CD1c-positive myeloid dendritic cell (primary cell): ENCODE data around the gene ABO.
"Not testable (repeated sequence)": the region's sequence is repeated elsewhere in the genome, so short reads cannot be mapped to it uniquely, and the experiment has no call there.

ENCODE experiments used
- DNase-seq: peaks from one replicate; pipeline ENCODE4 v3.0.0-alpha.2; 2016; ENCODE audit errors: extremely low spot score

Gene ABO

DNA sequence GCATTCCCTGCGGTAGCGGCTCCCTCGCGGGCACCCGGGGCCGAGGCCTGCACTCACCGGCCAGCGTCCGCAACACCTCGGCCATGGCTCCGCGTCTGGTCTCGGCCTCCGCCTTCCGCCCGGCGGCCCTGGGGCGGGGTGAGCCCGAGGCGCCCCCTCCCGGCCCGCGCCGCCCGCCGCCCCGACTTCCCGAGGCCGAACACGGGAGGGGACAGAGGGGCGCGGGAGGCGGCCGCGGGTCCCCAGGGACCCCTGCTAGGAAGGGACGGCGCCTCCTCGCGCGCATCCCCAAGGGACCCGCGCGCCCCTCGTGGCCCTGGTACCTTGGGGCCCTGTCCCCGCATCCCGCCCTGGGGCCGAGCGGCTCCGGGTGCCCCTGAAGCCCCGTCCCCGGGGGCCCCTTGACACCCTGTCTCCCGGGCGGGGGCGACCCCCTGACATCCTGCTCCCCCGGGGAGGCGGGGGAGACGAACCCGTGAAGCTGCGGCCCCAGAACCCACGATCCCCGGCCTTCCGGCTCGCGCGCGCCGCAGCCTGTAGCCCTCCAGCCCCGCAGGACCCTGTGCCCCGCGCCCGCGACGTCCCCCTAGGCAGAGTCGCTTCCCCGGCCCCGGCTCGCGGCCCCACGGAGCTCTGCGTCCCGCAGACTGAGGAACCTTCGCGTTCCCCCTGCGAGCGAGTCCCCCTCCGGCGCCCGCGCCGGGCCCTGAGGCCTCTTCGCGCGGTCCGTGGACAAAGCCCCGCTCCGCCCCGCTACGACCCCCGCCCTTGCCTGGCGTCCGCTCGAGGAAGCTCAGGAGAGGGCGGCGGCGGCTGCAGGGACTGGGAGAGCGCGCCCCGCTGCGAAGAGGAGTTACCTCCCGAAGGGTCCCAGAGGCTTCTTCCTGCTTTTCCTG is at the start of gene ABO:
ABO (minus strand) TSS at position 97 of the 896 bp plus-strand sequence.
- no peak for DNase-seq

DNA sequence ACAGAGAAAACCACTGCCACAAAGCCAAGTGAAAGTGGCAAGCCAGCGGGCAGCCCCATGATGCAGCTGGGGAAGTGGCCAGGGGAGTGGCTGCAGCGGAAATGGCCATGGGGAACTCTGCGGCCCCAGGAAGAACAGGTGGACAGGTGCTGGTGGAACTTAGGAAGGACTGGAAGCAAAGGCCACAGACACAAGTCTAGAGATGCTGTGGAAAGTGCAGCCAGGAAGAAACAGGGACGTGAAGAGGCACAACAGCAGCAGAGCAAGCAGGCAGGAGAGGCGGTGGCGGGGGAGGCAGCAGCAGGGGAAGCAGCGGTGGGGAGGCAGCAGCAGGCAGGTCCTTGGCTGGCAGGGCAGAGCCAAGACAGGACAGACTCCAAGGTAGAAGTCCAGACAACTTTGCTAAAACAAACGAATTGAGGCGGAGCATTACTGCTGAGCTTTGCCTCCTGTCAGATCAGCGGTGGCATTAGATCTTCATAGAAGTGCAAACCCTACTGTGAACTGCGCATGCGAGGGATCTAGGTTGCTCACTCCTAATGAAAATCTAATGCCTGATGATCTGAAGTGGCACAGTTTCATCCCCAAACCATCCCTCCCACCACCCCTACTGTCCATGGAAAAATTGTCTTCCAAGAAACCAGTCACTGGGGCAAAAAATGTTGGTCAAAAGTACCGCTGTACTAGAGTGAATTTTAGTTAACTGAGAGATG is 49.1 kb upstream of the ABO start:
- DNase-seq = no peak

DNA sequence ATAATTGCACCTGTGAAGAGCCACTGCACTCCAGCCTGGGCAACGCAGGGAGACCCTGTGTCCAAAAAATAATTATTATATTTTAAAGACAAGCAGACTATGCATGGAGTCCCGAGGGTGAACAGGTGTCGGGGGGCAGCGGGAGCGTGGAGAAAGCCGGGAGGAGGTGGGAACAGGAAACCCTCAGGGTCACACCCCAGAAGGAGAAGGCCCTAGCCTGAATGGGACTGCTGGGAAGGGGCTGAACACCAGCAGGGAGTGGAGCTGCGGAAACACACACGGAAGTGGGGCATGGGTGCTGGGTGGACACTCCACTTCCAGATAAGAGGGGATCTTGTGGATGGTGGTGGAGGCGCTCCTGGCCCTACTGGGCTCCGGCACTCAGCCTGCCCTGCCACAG is 48.2 kb upstream of the ABO start:
- no peak for DNase-seq

DNA sequence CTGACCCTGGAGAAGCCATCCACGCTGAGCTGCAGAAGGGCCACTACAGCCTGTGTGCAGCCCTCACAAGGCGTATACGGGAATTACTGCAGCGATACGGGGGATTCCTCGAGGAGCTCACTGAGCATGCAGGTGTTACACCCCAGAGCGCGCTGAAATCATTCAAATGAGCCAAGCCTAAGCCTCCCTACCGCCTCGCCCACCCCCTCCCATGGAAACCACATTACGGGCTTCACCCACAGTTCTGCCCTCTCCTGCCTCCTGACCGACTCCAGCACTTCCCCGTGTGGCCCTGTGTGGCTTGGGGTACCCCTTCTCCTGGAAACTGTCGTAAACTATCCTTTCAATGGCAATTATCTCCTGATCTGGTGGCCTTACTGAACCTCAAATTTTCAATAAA is 47.7 kb upstream of the ABO start:
- DNase-seq = no peak

DNA sequence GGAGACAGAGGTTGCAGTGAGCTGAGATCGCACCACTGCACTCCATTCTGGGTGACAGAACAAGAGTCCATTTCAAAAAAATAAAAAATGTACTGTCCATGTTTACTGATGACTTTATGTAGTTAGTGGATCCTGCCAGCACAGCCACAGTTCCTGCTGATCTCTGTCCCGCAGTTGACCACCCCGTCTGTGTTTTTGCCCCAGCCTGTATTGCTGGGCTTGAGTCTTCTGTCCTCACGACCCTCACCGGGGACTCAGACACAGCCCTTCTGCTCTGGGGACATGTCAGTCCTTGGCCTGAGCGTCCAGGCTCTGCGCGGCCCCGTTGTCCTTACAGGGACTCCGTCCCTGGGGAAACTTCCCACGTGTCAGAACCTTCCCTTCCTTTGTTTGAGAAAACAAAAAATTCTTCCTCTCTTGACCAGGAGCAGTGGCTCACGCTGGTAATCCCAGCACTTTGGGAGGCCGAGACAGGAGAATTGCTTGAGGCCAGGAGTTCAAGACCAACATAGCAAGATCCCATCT is 46.5 kb upstream of the ABO start:
- DNase-seq = no peak

DNA sequence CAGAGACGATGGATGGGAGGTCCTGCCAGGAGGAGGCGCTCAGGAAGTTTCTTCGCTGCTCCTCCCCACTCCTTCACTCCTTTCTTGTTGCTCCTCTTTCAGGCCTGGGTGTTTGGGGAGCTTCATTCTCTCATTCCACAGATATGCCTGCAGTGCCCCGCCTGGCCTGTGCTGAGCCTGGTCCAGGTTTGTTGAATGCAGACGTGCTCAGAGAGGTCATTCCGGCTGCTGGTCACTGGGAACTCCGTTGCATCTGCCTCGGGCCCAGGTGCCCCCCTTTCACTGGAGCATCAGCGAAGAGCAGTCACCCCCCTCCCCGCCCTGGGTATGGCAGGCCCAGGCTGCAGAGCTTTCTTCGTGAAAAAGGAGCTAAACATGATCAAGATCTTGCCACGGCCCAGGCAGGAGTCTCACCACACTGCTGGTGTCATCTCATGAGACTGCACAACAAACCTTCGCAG is 45.5 kb upstream of the ABO start:
- no peak for DNase-seq

DNA sequence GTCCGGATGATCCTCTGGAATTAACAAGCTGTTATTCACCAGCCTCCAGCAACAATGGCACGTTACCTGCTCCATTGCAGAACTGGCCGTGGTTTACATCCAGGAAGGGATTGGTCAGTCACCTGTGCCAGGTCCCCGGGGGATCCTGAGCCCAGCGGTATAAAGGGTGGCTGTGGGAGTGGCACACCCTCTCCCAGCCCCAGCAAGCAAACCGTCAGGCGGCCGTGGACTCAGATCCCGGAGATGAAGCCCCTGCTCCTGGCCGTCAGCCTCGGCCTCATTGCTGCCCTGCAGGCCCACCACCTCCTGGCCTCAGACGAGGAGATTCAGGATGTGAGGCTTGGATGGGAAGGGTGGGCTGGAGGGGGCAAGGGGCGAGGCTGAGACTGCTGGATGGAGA is 42.5 kb upstream of the ABO start:
- not testable (repeated sequence) for DNase-seq

DNA sequence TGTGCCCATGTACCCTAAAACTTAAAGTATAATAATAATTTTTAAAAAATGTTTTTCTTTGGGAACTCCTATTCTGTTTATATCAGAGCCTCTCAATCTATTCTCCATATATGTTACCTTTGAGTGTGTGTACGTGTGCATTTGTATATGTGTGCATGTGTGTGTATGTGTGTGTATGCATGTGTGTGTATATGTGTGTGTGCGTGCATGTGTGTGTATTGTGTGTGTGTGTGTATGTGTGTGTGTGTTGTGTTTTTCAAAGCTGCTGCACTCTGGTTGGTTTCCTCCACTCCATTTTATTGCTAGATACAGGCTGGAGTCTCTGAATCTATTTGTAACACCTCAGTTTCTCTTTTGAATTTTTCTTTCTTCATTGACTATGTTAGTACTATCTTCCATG is 41.0 kb upstream of the ABO start:
- DNase-seq = no peak

DNA sequence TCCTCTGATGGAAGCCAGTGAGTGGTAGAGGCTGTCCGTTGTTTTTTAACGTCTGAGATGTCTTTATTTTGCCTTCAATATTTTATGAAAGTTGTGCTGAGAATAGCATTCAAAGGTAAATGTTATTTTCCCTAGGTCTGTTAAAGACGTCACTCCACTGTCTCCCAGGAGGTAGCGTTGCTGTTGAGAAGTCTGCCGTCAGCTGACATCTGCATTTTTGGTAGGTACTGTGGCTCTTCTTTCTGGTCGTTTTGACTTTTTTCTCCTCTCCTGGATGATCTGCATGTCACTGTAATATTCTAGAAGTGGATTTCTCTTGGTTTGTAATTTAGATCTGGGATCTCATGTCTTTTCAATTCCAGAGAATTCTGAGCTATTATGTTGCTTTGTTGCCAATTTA is 34.6 kb upstream of the ABO start:
- no peak for DNase-seq

DNA sequence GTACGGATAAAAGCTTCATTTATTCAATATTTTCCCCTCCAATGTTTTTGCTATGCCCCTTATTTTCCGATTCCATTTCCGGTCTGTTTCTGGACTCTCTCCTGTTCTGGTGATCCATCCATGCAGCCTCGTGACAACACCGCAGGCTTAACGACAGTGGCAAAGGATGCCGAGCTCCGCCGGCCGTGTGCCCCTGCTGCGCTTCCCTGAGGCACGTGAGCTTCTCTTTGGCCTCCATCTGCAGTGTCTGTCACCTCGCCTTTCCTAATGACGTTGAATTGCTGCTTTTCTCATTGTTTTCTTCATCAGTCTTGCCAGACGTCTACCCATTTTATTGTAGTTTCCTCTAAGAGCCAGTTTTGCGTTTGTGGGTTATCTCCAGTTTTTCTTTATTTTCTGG is 32.3 kb upstream of the ABO start:
- DNase-seq = no peak

DNA sequence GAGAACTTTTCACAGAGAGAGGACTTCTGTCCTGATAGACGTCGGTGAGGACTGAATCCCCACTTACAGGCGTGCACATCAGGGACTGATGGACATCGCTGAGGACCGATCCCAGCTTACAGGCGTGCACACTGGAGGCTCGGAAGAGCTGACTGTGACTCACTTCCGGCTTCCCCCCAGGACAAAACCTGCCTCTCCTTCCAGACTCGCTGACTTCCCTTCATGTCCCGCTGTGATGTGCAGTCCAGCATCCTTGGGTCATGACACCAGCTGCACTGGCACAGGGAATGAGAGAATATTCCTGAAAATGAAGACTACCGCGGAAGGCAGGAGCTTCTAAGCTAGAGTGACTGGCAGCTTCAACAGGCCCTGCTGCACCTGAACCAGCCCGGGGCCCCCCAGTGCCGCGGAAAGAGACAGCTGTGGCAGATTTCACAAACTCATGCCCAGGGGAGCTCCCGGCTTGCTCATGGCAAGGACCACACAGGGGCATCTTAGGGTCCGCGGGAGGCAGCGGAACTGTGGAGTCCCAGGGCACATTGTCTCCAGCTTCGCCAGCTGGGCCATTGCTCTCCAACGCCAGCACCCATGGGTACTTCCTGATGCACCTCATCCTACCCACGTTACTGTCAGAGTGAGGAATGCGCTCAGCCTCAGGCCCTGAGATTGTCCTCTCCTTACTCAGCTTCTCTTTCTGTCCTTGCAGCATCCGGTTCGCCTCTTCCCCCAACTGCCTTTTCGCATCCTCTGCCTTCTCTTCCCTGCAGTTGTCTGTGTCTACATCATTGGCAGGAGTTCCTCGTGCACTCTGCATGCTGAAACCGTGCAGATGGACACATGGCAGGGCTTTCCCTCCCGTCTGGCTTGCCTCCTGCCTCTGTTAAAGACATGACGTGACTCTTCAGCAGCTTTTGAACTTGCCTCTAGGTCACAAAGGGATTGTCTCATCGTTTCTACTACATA is 31.5 kb upstream of the ABO start:
- no peak for DNase-seq

DNA sequence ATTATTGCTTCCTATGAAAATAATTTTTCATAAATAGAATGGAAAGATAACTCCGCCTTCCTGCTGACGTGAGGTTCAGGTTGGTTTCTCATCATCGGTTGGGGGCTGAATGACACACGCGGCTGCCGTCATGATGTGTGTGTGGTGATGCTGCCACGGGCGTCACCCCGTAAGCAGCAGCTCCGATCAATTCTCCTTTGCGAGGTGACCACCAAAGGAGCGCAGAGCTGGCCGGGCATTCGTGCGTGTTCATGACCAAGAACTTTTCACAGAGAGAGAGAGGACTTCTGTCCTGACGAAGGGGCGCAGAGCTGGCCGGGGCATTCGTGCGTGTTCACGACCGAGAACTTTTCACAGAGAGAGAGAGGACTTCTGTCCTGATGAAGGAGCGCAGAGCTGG is 30.7 kb upstream of the ABO start:
- DNase-seq = no peak

DNA sequence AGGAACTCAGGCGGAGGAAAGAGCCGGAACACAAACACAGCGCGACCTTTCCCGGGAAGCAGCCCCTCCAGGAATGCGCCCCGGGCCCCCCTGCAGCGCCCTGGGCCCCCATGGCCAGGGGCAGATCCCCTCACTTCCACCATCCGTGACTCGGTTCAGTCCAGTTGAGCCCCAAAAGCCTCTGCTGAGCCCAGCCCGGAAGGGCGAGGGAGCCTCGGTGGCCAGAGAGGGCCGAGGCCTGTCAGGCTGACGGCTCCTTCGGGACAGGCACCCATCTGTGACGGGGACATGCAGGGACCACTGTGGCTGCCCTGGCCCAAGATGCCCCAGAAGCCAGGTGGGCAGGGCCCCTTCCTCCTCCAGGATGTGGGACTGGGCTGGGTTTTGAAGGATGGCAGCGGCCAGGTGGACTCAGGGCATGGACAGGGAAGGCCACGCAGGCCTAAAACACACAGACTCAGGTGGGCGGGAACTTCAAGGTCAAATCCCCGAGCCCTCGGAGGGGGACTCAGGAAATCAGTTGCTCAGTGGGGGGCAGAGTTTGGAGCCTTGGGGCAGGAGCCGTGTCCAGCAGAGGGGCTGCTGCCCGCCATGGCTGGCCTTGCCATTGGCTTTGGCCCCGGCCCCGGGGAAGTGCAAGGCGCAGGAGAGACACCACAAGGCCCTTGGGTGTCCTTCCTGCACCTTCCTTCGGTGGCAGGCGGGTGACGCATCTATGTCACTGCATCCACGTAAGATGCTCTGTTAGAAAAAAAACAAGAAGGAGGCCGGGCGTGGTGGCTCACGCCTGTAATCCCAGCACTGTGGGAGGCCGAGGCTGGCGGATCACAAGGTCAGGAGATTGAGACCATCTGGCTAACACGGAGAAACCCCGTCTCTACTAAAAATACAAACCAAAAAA is 29.7 kb upstream of the ABO start:
- no peak for DNase-seq

DNA sequence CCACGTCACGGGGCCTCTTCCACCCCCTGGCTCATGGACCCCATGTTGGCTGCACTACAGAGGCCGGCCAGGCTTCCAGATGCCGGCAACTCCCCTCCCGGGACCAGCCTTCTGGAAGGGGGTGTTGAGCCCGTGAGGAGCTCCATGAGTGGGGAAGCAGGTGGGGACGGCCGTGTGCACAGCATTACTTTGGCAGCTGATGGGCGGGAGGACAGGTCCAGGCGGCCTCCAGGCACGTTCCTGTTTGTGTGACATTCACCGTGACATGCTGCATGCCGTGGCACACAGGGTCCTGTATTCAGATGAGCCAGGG is 29.1 kb upstream of the ABO start:
- no peak for DNase-seq

DNA sequence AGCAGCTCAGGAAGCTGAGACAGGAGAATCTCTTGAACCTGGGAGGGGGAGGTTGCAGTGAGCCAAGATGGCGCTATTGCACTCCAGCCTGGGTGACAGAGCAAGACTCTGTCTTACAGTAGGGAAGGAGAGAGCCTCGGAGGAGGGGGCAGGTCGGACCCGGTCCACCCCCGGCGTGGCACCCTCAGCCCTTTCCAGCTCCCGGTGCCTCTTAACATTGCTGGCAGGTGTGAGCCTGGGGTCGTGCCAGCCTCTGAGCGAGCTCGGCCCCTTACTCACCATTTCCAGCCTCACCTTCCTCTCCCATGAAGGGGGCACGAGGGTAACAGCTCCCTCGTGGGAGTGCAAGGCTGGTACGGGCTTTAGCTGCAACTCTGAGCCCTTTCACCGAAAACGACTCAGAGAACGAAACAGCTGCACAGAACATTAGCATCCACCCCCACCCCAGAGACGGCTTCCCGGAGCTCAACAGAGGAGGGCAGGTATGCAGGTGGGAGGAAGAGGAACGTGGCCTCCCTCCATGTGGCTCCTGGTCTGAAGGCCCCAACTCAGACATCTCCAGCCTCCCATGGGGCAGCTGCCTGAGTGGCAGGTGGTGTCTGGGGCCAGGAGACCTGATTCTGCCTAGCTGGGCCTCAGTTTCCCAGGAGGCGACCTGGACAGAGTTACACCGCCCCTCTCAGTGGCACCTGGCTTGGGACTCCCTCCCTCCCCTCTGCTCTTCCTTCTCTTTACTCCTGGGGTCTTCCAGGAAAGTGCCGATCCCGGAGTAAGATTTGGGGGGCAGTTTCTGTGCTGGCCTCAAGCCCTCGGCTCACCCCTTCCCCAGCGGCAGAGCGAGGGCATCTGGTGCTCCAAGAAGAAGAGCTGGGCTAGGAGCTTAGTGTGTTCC is 28.5 kb upstream of the ABO start:
- no peak for DNase-seq

DNA sequence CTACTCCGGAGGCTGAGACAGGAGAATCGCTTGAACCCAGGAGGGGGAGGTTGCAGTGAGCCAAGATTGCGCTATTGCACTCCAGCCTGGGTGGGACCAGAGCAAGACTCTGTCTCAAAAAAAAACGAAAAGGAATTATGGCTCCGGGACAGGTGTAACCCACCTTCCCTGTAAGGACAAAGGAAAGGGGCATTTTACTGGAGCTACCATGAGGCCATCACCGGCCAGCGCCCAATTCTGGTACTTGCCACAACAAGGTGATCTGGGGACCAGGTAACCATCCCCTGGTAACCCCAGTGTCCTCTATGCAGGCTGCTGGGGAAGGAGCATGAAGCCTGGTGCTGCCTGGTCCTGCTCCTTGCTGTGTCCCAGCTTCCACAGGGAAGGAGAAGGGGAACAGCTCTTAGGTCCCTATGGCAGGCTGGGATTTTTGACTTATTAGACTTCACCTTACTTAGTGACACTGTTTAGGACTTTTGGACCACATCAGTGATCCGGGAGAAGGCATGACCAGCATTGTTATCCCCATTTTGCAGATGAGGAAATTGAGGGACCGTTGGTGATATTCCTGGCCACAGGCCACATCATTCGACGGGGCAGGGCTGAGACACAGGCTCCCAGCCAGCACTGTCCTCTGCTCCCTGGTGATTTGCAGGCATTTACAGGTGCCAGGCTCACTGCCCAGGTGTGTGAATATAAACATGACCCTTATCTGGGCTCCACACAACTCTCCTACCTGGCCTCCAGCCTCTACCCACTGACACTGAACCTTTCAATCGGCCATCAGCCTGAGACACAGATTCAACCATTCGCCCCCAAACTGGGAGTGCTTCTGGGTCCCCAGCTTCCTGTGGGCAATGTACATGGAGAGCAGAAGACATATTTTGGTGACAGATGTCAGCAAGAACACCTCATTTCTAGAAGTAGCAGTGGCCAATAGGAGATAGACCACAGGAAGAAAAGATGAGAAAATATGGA is 26.5 kb upstream of the ABO start:
- DNase-seq = no peak

DNA sequence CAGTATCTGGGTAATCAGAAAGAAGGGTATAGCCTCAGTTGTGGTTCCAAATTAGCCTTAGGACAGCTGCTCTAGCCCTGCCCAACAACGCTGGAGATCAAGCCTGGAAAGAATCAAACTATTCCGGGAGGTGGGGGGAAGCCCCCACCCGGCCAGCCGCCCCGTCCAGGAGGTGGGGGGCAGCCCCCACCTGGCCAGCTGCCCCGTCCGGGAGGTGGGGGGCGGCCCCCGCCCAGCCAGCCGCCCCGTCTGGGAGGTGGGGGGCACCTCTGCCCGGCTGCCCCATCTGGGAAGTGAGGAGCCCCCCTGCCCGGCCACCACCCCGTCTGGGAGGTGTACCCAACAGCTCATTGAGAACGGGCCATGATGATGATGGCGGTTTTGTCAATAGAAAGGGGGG is 25.0 kb upstream of the ABO start:
- not testable (repeated sequence) for DNase-seq

DNA sequence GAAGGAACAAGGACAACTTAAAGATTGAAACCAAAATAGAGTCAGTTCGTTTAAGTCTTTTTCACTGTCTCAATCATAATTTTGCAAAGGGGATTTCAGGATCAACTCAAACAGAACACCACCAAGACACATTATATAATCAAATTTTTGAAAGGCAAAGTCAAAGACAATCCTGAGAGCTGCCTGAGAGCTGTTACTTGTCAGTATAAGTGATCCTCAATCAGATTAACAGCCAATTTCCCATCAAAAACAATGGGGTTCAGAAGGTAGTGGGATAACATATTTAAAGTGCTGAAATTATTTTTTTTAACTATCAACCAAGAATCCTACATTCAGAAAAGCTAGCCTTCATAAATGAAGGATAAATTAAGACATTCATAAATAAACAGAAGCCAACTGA is 19.3 kb upstream of the ABO start:
- no peak for DNase-seq
